B cell (primary cell): ENCODE results near the gene UBR2.

ENCODE experiments used
- CTCF ChIP-seq: fragments of 200-600 bp; IDR thresholded peaks from one replicate; pipeline ENCODE4 v1.8.0; 2022; ENCODE audit warnings: antibody characterized with exemption, mild to moderate bottlenecking
- EZH2 ChIP-seq: IDR thresholded peaks from 2 replicates; pipeline ENCODE4 v1.6.1; 2012; ENCODE audit warnings: borderline replicate concordance, low read depth, mild to moderate bottlenecking, moderate library complexity, low read length; ENCODE audit not compliant: insufficient read depth, poor library complexity, severe bottlenecking

- TF ChIP-seq EZH2 (no peak), CTCF (no peak)
Observed at GRCh38 chr6:42697268-42697655, 133.4 kb downstream of the UBR2 start.
